ENCODE data around the gene AKR7A3.
"Not testable (repeated sequence)": the region's sequence is repeated elsewhere in the genome, so short reads cannot be mapped to it uniquely, and the experiment has no call there.

Gene AKR7A3

GRCh38 chr1:19287436-19288185 is 959 bp downstream of the AKR7A3 start:
- DNase-seq: no peak

- DNase-seq: not testable (repeated sequence)
Observed at GRCh38 chr1:19285807-19286206, 2.8 kb downstream of the AKR7A3 start.

GRCh38 chr1:19285366-19285765 is 3.2 kb downstream of the AKR7A3 start:
- DNase-seq: not testable (repeated sequence)

- DNase-seq: no peak
Observed at GRCh38 chr1:19284881-19285280, 3.7 kb downstream of the AKR7A3 start.

- no peak for DNase-seq
Observed at GRCh38 chr1:19283891-19284290, 4.7 kb downstream of the AKR7A3 start.

GRCh38 chr1:19274636-19275035 is 13.9 kb downstream of the AKR7A3 start:
- DNase-seq: no peak

GRCh38 chr1:19273844-19274531 is 14.6 kb downstream of the AKR7A3 start:
- not testable (repeated sequence) for DNase-seq

- DNase-seq: no peak
Observed at GRCh38 chr1:19273106-19273843, 15.3 kb downstream of the AKR7A3 start.

GRCh38 chr1:19272064-19272463 is 16.5 kb downstream of the AKR7A3 start:
- DNase-seq: no peak

GRCh38 chr1:19270343-19270730 is 18.2 kb downstream of the AKR7A3 start:
- DNase-seq: not testable (repeated sequence)

- not testable (repeated sequence) for DNase-seq
Observed at GRCh38 chr1:19269427-19270342, 18.9 kb downstream of the AKR7A3 start.

GRCh38 chr1:19268445-19268844 is 20.1 kb downstream of the AKR7A3 start:
- no peak for DNase-seq

GRCh38 chr1:19262744-19263143 is 25.8 kb downstream of the AKR7A3 start:
- no peak for DNase-seq

- no peak for DNase-seq
Observed at GRCh38 chr1:19262047-19262446, 26.5 kb downstream of the AKR7A3 start.

- peak; percentile 29 for DNase-seq
Observed at GRCh38 chr1:19260211-19261138, 28.1 kb downstream of the AKR7A3 start.

GRCh38 chr1:19258353-19258752 is 30.2 kb downstream of the AKR7A3 start:
- no peak for DNase-seq

- DNase-seq: no peak
Observed at GRCh38 chr1:19257178-19257914, 31.2 kb downstream of the AKR7A3 start.

- DNase-seq: not testable (repeated sequence)
Observed at GRCh38 chr1:19256301-19256700, 32.3 kb downstream of the AKR7A3 start.

GRCh38 chr1:19255288-19255687 is 33.3 kb downstream of the AKR7A3 start:
- DNase-seq: no peak

- no peak for DNase-seq
Observed at GRCh38 chr1:19254416-19254815, 34.2 kb downstream of the AKR7A3 start.

Data from NCI-H2227 treated with DMSO at 0.1 percent for 48 hours (cell line).